OCI-LY7 (cell line): Measurements from ENCODE around the gene CNTN2. TPM values are rescaled to one million over a fixed set of nuclear protein-coding genes. Genes with fewer than 3 reads are reported as not detected.

Experiments used
- BruUV-seq: library from RNA; stranded (reverse); fragments of 400-500 nt; replicated peaks from 2 replicates; lab custom pipeline; 2021; lab: Mats Ljungman, UMichigan
- CTCF ChIA-PET: fragments of 300-600 bp; sonication (Branson Sonifier 250); formaldehyde crosslinking; loops from one replicate; lab custom pipeline; 2022; ENCODE audit warnings: antibody characterized with exemption; ENCODE audit not compliant: unreplicated experiment; lab: Charles Lee
- POLR2A ChIA-PET: fragments of 300-600 bp; sonication (Branson Sonifier 250); formaldehyde crosslinking; loops from one replicate; lab custom pipeline; 2022; ENCODE audit warnings: antibody characterized with exemption; lab: Charles Lee
- DNase-seq: peaks from one replicate; pipeline ENCODE4 v3.0.0-alpha.2; 2015; ENCODE audit warnings: low spot score
- H2AFZ ChIP-seq: fragments of 200-600 bp; sonication (generic), shearing (Covaris generic); 2 replicates; pipeline ENCODE4 v1.6.1; 2014; ENCODE audit warnings: mild to moderate bottlenecking, antibody characterized with exemption, low read length, moderate library complexity
- H3K27ac ChIP-seq: fragments of 200-600 bp; sonication (generic); 2 replicates; pipeline ENCODE4 v1.5.1; 2014; ENCODE audit warnings: mixed run types, low read depth, mild to moderate bottlenecking, moderate library complexity, low read length, inconsistent platforms; ENCODE audit not compliant: poor library complexity, severe bottlenecking
- H3K36me3 ChIP-seq: fragments of 200-600 bp; sonication (generic); 2 replicates; pipeline ENCODE4 v1.6.1; 2014; ENCODE audit warnings: mild to moderate bottlenecking, antibody characterized with exemption, low read length, moderate library complexity, mixed read lengths; ENCODE audit not compliant: insufficient read depth
- H3K4me1 ChIP-seq: fragments of 200-600 bp; sonication (generic); 2 replicates; pipeline ENCODE4 v1.5.1; 2014; ENCODE audit warnings: mild to moderate bottlenecking, low read length; ENCODE audit not compliant: insufficient read depth, poor library complexity, severe bottlenecking
- H3K4me2 ChIP-seq: fragments of 200-600 bp; sonication (generic); 2 replicates; pipeline ENCODE4 v1.6.1; 2014; ENCODE audit warnings: mild to moderate bottlenecking, low read length
- H3K4me3 ChIP-seq: fragments of 200-600 bp; sonication (generic); 2 replicates; pipeline ENCODE4 v1.5.1; 2014; ENCODE audit warnings: mild to moderate bottlenecking, low read depth, low read length; ENCODE audit not compliant: poor library complexity, severe bottlenecking
- H3K79me2 ChIP-seq: fragments of 200-600 bp; sonication (generic); 2 replicates; pipeline ENCODE4 v1.6.1; 2016; ENCODE audit warnings: low read depth, mild to moderate bottlenecking, low read length, moderate library complexity, mixed read lengths; ENCODE audit not compliant: insufficient read depth
- H3K9me2 ChIP-seq: fragments of 200-600 bp; sonication (generic); 2 replicates; pipeline ENCODE4 v1.6.1; 2016; ENCODE audit warnings: mild to moderate bottlenecking, low read length, mixed read lengths; ENCODE audit not compliant: insufficient read depth
- H3K9me3 ChIP-seq: fragments of 200-600 bp; sonication (generic); 2 replicates; pipeline ENCODE4 v1.6.1; 2014; ENCODE audit warnings: mild to moderate bottlenecking, mixed run types, low read length, mixed read lengths
- H4K20me1 ChIP-seq: fragments of 200-600 bp; sonication (generic); 2 replicates; pipeline ENCODE4 v1.6.1; 2014; ENCODE audit warnings: mild to moderate bottlenecking, antibody characterized with exemption, low read length, moderate library complexity, mixed read lengths; ENCODE audit not compliant: insufficient read depth
- CTCF ChIP-seq: fragments of 200-600 bp; sonication (generic); conservative IDR thresholded peaks from 2 replicates; pipeline ENCODE4 v1.5.1; 2014; ENCODE audit warnings: mild to moderate bottlenecking, antibody characterized with exemption, low read length, moderate library complexity, mixed read lengths
- EZH2phosphoT487 ChIP-seq: fragments of 200-600 bp; sonication (generic); IDR thresholded peaks from 2 replicates; pipeline ENCODE4 v1.6.1; 2018; ENCODE audit warnings: low read depth, borderline replicate concordance, mild to moderate bottlenecking, mixed run types, antibody characterized with exemption, low read length, moderate library complexity, mixed read lengths
- intact Hi-C: fragments of 100-400 bp; cut with micrococcal nuclease; formaldehyde crosslinking; loops from one replicate; pipeline ENCODE4 v1.10.0; 2022; ENCODE audit not compliant: unreplicated experiment
- total RNA-seq, 2 experiments: library from RNA; depleted of rRNA in 1 of 2; stranded (reverse); fragments of >200 nt in 1 of 2; shearing (Covaris generic) in 1 of 2; gene quantifications; 2 replicates each; pipeline ENCODE4 v1.2.3, GENCODE V29; 2014 to 2022

CNTN2 gene
- total RNA-seq, 2 experiments from 2014 or later, result not detected

- no peak overlapping the region for H3K4me3 ChIP-seq
- intact Hi-C loops, result no loop called here
- no peaks in the 10 kb centered on the region for H3K9me2 ChIP-seq
- TF ChIP-seq CTCF (no peak), EZH2phosphoT487 (no peak)
- no peaks in the 10 kb centered on the region for H3K4me1 ChIP-seq
- H2AFZ ChIP-seq, result no peak overlapping the region
- no peaks in the 10 kb centered on the region for H3K79me2 ChIP-seq
- no TSS peak for BruUV-seq
- no peak for DNase-seq
- no peaks in the 10 kb centered on the region for H4K20me1 ChIP-seq
- no peaks in the 10 kb centered on the region for H3K9me3 ChIP-seq
- no peak overlapping the region for H3K27ac ChIP-seq
- CTCF ChIA-PET, result no interaction called here
- POLR2A ChIA-PET, result interaction anchor here (0.6 kb wide), 1 partner anchor 21 kb away, joined by 3 read pairs; no protein-coding TSS in a partner anchor
- H3K36me3 ChIP-seq, result no peaks in the 10 kb centered on the region
- no peak overlapping the region for H3K4me2 ChIP-seq
Measured at GRCh38 chr1:205028390-205028789, 14.6 kb upstream of the CNTN2 start.

- Histone ChIP-seq H4K20me1 (no peaks in the 10 kb centered on the region), H3K27ac (no peak overlapping the region), H3K9me2 (no peaks in the 10 kb centered on the region), H3K9me3 (no peaks in the 10 kb centered on the region), H3K36me3 (no peaks in the 10 kb centered on the region), H2AFZ (no peak overlapping the region), H3K4me1 (no peaks in the 10 kb centered on the region), H3K4me2 (no peak overlapping the region), H3K4me3 (no peak overlapping the region), H3K79me2 (no peaks in the 10 kb centered on the region)
- intact Hi-C loops, result no loop called here
- no peak for DNase-seq
- CTCF ChIA-PET, result no interaction called here
- BruUV-seq, result no TSS peak
- no peak for TF ChIP-seq CTCF
- TF ChIP-seq EZH2phosphoT487, result no peak
- POLR2A ChIA-PET, result interaction anchor here (0.6 kb wide), 1 partner anchor 22 kb away, joined by 3 read pairs; no protein-coding TSS in a partner anchor
Measured at GRCh38 chr1:205028924-205029323, 14.1 kb upstream of the CNTN2 start.

GRCh38 chr1:205030241-205030640 is 12.8 kb upstream of the CNTN2 start:
- Histone ChIP-seq H3K4me2 (no peak overlapping the region), H3K27ac (no peak overlapping the region), H3K4me3 (no peak overlapping the region), H3K9me2 (no peaks in the 10 kb centered on the region), H2AFZ (no peak overlapping the region), H4K20me1 (no peaks in the 10 kb centered on the region), H3K4me1 (no peaks in the 10 kb centered on the region), H3K9me3 (no peaks in the 10 kb centered on the region), H3K79me2 (no peaks in the 10 kb centered on the region), H3K36me3 (no peaks in the 10 kb centered on the region)
- DNase-seq, result no peak
- no TSS peak for BruUV-seq
- POLR2A ChIA-PET, result no interaction called here
- no peak for TF ChIP-seq CTCF
- no peak for TF ChIP-seq EZH2phosphoT487
- intact Hi-C loops, result no loop called here
- CTCF ChIA-PET, result no interaction called here
